Stimulated activated effector memory CD8-positive, alpha-beta T cell treated with anti-CD3 and anti-CD28 coated beads, Interleukin-12 subunit alpha, Interleukin-12 subunit beta, amount 100 ng/mL, for 72 hours (primary cell): ENCODE results near the gene BUD13.
"Not testable (repeated sequence)": the region's sequence is repeated elsewhere in the genome, so short reads cannot be mapped to it uniquely, and the experiment has no call there.

ENCODE experiments used
- ATAC-seq: fragments of 150-1000 bp; cut with Tn5 transposase; 2 replicates; pipeline ENCODE4 v1.10.0; 2021
- DNase-seq, 2 donors: peaks; one replicate each; pipeline ENCODE4 v3.0.0; 2021 to 2022; ENCODE audit warnings: low spot score in 2 of 2
- H3K27ac Mint-ChIP-seq: one replicate; pipeline ENCODE4 v1.8.0; 2022; ENCODE audit warnings: mild to moderate bottlenecking, mixed read lengths
- H3K36me3 Mint-ChIP-seq: one replicate; pipeline ENCODE4 v1.8.0; 2022; ENCODE audit warnings: mild to moderate bottlenecking, mixed read lengths
- H3K4me1 Mint-ChIP-seq: one replicate; pipeline ENCODE4 v1.8.0; 2022; ENCODE audit warnings: mixed read lengths
- H3K4me3 Mint-ChIP-seq: one replicate; pipeline ENCODE4 v1.8.0; 2022; ENCODE audit warnings: mild to moderate bottlenecking, mixed read lengths
- H3K9me3 Mint-ChIP-seq: one replicate; pipeline ENCODE4 v1.8.0; 2022; ENCODE audit warnings: mixed read lengths

Gene BUD13

GRCh38 chr11:116786966-116787365 lies 14.2 kb upstream of the BUD13 start:
- ATAC-seq (no peak), DNase-seq (no peak)
- H3K4me1 Mint-ChIP-seq, result peaks cover 77% of the 10 kb centered on the region
- peaks cover 59% of the 10 kb centered on the region for H3K36me3 Mint-ChIP-seq
- H3K27ac Mint-ChIP-seq, result peak overlapping the region; percentile 96
- H3K4me3 Mint-ChIP-seq, result peak overlapping the region; percentile 91
- no peaks in the 10 kb centered on the region for H3K9me3 Mint-ChIP-seq

- peaks cover 80% of the 10 kb centered on the region for H3K4me1 Mint-ChIP-seq
- no peak for DNase-seq
- peak overlapping the region; percentile 96 for H3K27ac Mint-ChIP-seq
- H3K4me3 Mint-ChIP-seq, result peak overlapping the region; percentile 91
- H3K9me3 Mint-ChIP-seq, result no peaks in the 10 kb centered on the region
- ATAC-seq, result no peak
- peaks cover 66% of the 10 kb centered on the region for H3K36me3 Mint-ChIP-seq
These were observed 13.5 kb upstream of the BUD13 start for GRCh38 chr11:116786326-116786725.

- peaks cover 79% of the 10 kb centered on the region for H3K4me1 Mint-ChIP-seq
- no peak for DNase-seq
- peak overlapping the region; percentile 85 for H3K27ac Mint-ChIP-seq
- H3K9me3 Mint-ChIP-seq, result no peaks in the 10 kb centered on the region
- peak; percentile 87 for ATAC-seq
- peaks cover 97% of the 10 kb centered on the region for H3K36me3 Mint-ChIP-seq
- H3K4me3 Mint-ChIP-seq, result peak overlapping the region; percentile 36
These were observed 9.9 kb upstream of the BUD13 start for GRCh38 chr11:116782728-116783127.

- DNase-seq (no peak), ATAC-seq (no peak)
- Mint-ChIP-seq H3K27ac (peak overlapping the region; percentile 48), H3K4me3 (no peak overlapping the region), H3K9me3 (no peaks in the 10 kb centered on the region), H3K36me3 (peaks cover 97% of the 10 kb centered on the region), H3K4me1 (peaks cover 66% of the 10 kb centered on the region)
These were observed 5.8 kb upstream of the BUD13 start for GRCh38 chr11:116778556-116778955.

- Mint-ChIP-seq H3K27ac (peak overlapping the region; percentile 64), H3K36me3 (peaks cover 96% of the 10 kb centered on the region), H3K9me3 (no peaks in the 10 kb centered on the region), H3K4me1 (peaks cover 56% of the 10 kb centered on the region), H3K4me3 (no peak overlapping the region)
- ATAC-seq (no peak), DNase-seq (no peak)
These were observed 4.3 kb upstream of the BUD13 start for GRCh38 chr11:116777056-116777455.

- ATAC-seq (no peak), DNase-seq (no peak)
- Mint-ChIP-seq H3K4me3 (no peak overlapping the region), H3K4me1 (peaks cover 51% of the 10 kb centered on the region), H3K36me3 (peaks cover 90% of the 10 kb centered on the region), H3K27ac (peak overlapping the region; percentile 64), H3K9me3 (no peaks in the 10 kb centered on the region)
These were observed 3.8 kb upstream of the BUD13 start for GRCh38 chr11:116776522-116776984.

- Mint-ChIP-seq H3K4me3 (no peak overlapping the region), H3K36me3 (peaks cover 90% of the 10 kb centered on the region), H3K27ac (peak overlapping the region; percentile 64), H3K4me1 (peaks cover 48% of the 10 kb centered on the region), H3K9me3 (no peaks in the 10 kb centered on the region)
- ATAC-seq, result no peak
- no peak for DNase-seq
These were observed 3.2 kb upstream of the BUD13 start for GRCh38 chr11:116775975-116776374.

- DNase-seq (no peak), ATAC-seq (no peak)
- Mint-ChIP-seq H3K4me1 (peaks cover 50% of the 10 kb centered on the region), H3K9me3 (no peaks in the 10 kb centered on the region), H3K4me3 (no peak overlapping the region), H3K36me3 (peaks cover 90% of the 10 kb centered on the region), H3K27ac (no peak overlapping the region)
These were observed 1.9 kb upstream of the BUD13 start for GRCh38 chr11:116774661-116775060.

- H3K4me1 Mint-ChIP-seq, result peaks cover 42% of the 10 kb centered on the region
- ATAC-seq (peak; percentile 64), DNase-seq (no peak)
- H3K36me3 Mint-ChIP-seq, result peaks cover 90% of the 10 kb centered on the region
- H3K4me3 Mint-ChIP-seq, result peak overlapping the region; percentile 96
- peak overlapping the region; percentile 97 for H3K27ac Mint-ChIP-seq
- no peaks in the 10 kb centered on the region for H3K9me3 Mint-ChIP-seq
These were observed 663 bp upstream of the BUD13 start for GRCh38 chr11:116773203-116774097.

GRCh38 chr11:116771935-116772334 lies 852 bp downstream of the BUD13 start:
- ATAC-seq, result no peak
- peaks cover 90% of the 10 kb centered on the region for H3K36me3 Mint-ChIP-seq
- peaks cover 32% of the 10 kb centered on the region for H3K4me1 Mint-ChIP-seq
- H3K4me3 Mint-ChIP-seq, result peak overlapping the region; percentile 96
- DNase-seq, result no peak
- peak overlapping the region; percentile 97 for H3K27ac Mint-ChIP-seq
- H3K9me3 Mint-ChIP-seq, result no peaks in the 10 kb centered on the region

GRCh38 chr11:116762132-116762531 lies 10.7 kb downstream of the BUD13 start:
- no peaks in the 10 kb centered on the region for H3K9me3 Mint-ChIP-seq
- DNase-seq, result no peak
- H3K4me1 Mint-ChIP-seq, result no peaks in the 10 kb centered on the region
- ATAC-seq, result no peak
- H3K27ac Mint-ChIP-seq, result peak overlapping the region; percentile 59
- peaks cover 21% of the 10 kb centered on the region for H3K36me3 Mint-ChIP-seq
- no peak overlapping the region for H3K4me3 Mint-ChIP-seq

- peak overlapping the region; percentile 52 for H3K27ac Mint-ChIP-seq
- not testable (repeated sequence) for H3K36me3 Mint-ChIP-seq, DNase-seq, H3K4me1 Mint-ChIP-seq, H3K4me3 Mint-ChIP-seq, H3K9me3 Mint-ChIP-seq, ATAC-seq
These were observed 16.7 kb downstream of the BUD13 start for GRCh38 chr11:116756044-116756443.

- DNase-seq, result no peak
- H3K36me3 Mint-ChIP-seq, result no peaks in the 10 kb centered on the region
These were observed 22.6 kb downstream of the BUD13 start for GRCh38 chr11:116750070-116750718.

GRCh38 chr11:116742104-116742503 lies 30.7 kb downstream of the BUD13 start:
- Mint-ChIP-seq H3K9me3 (no peaks in the 10 kb centered on the region), H3K27ac (no peak overlapping the region), H3K4me1 (peaks cover 8% of the 10 kb centered on the region), H3K4me3 (no peak overlapping the region), H3K36me3 (peaks cover 6% of the 10 kb centered on the region)
- ATAC-seq (peak; percentile 47), DNase-seq (no peak)

More at GRCh38 chr11:116750070-116750718, 22.6 kb downstream of the BUD13 start:
- Mint-ChIP-seq H3K27ac (no peak overlapping the region), H3K9me3 (no peaks in the 10 kb centered on the region), H3K4me3 (no peak overlapping the region), H3K4me1 (no peaks in the 10 kb centered on the region)
- ATAC-seq, result no peak

GRCh38 chr11:116740741-116741140 lies 32.0 kb downstream of the BUD13 start:
- Mint-ChIP-seq H3K4me1 (peaks cover 8% of the 10 kb centered on the region), H3K27ac (no peak overlapping the region), H3K4me3 (no peak overlapping the region), H3K9me3 (no peaks in the 10 kb centered on the region), H3K36me3 (peaks cover 6% of the 10 kb centered on the region)
- DNase-seq (no peak), ATAC-seq (no peak)

GRCh38 chr11:116738975-116739374 lies 33.8 kb downstream of the BUD13 start:
- peaks cover 8% of the 10 kb centered on the region for H3K4me1 Mint-ChIP-seq
- peak overlapping the region; percentile 71 for H3K27ac Mint-ChIP-seq
- no peak for DNase-seq
- ATAC-seq, result no peak
- H3K4me3 Mint-ChIP-seq, result no peak overlapping the region
- H3K9me3 Mint-ChIP-seq, result no peaks in the 10 kb centered on the region
- peaks cover 6% of the 10 kb centered on the region for H3K36me3 Mint-ChIP-seq
